Immature natural killer cell (primary cell): ENCODE results near the gene FKBP11. TPM values are rescaled to one million over a fixed set of nuclear protein-coding genes. Genes with fewer than 3 reads are reported as not detected.

ENCODE experiments used
- DNase-seq, 3 donors: peaks; one replicate each; pipeline ENCODE4 v3.0.0; 2022; ENCODE audit warnings: mixed read lengths in 1 of 3
- H3K27ac Mint-ChIP-seq, 6 donors: one replicate each; pipeline ENCODE4 v1.8.0; 2020; ENCODE audit warnings: mixed read lengths in 6 of 6, mild to moderate bottlenecking in 5 of 6, inconsistent platforms in 4 of 6, moderate library complexity in 3 of 6
- H3K27me3 Mint-ChIP-seq, 3 donors: one replicate each; pipeline ENCODE4 v1.8.0; 2020 to 2021; ENCODE audit warnings: low read depth in 3 of 3, mild to moderate bottlenecking in 3 of 3, mixed read lengths in 3 of 3, moderate library complexity in 3 of 3, inconsistent platforms in 1 of 3
- H3K36me3 Mint-ChIP-seq, 3 donors: one replicate each; pipeline ENCODE4 v1.8.0; 2020; ENCODE audit warnings: mixed read lengths in 3 of 3, inconsistent platforms in 2 of 3, mild to moderate bottlenecking in 2 of 3
- H3K4me1 Mint-ChIP-seq, 2 donors: one replicate each; pipeline ENCODE4 v1.8.0; 2020; ENCODE audit warnings: inconsistent platforms in 2 of 2, mild to moderate bottlenecking in 2 of 2, mixed read lengths in 2 of 2, moderate library complexity in 1 of 2
- H3K4me3 Mint-ChIP-seq, 5 donors: one replicate each; pipeline ENCODE4 v1.8.0; 2020; ENCODE audit warnings: mild to moderate bottlenecking in 5 of 5, mixed read lengths in 5 of 5, inconsistent platforms in 3 of 5, moderate library complexity in 3 of 5
- H3K9me3 Mint-ChIP-seq, 6 donors: one replicate each; pipeline ENCODE4 v1.8.0; 2020; ENCODE audit warnings: mild to moderate bottlenecking in 6 of 6, mixed read lengths in 6 of 6, inconsistent platforms in 4 of 6, moderate library complexity in 3 of 6
- polyA plus RNA-seq, 3 donors: library from polyadenylated mRNA; unstranded; fragments of 300-500 nt; fragmentation: Illumina TruSeq; gene quantifications; one replicate each; pipeline ENCODE4 v1.2.3, GENCODE V29; 2021

FKBP11 gene
- polyA plus RNA-seq, 3 donors from 2014 or later, result 195 to 241 (median 226) TPM

DNA sequence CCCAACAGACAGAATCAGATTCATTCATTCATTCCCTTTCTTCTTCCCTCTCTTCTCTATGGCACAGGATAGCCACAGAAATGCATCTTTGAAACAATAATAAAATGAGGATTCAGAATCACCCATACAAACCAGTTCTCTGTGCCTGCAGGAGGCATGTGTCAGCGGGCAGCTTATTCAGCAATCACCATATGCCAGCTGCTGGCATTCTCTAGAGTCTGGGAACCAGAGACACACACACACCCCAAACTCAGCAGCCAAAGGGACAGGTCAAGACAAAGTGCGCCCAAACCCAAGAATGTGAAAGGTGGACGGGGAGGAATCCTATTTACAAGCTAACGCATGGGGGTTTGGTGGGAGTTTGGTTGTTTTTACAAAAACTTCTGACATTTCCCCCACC lies 17.9 kb upstream of the FKBP11 start:
- peak overlapping the region in 1 of 6 donors; percentile 1 for H3K27ac Mint-ChIP-seq
- H3K4me3 Mint-ChIP-seq, result no peak overlapping the region
- no peaks in the 10 kb centered on the region for H3K9me3 Mint-ChIP-seq
- H3K27me3 Mint-ChIP-seq, result peaks cover 0 to 2% (median 0%) of the 10 kb centered on the region in 3 donors
- no peak for DNase-seq
- H3K36me3 Mint-ChIP-seq, result peaks cover 0 to 29% (median 12%) of the 10 kb centered on the region in 3 donors
- H3K4me1 Mint-ChIP-seq, result peaks cover 7 to 24% of the 10 kb centered on the region in 2 donors

GRCh38 chr12:48940181-48940580 lies 14.9 kb upstream of the FKBP11 start:
- Mint-ChIP-seq H3K4me1 (peaks cover 24 to 25% of the 10 kb centered on the region in 2 donors), H3K4me3 (no peak overlapping the region), H3K9me3 (no peaks in the 10 kb centered on the region), H3K36me3 (peaks cover 0 to 39% (median 9%) of the 10 kb centered on the region in 3 donors), H3K27ac (peak overlapping the region in 1 of 6 donors; percentile 76), H3K27me3 (peaks cover 0 to 2% (median 0%) of the 10 kb centered on the region in 3 donors)
- DNase-seq, result no peak

DNA sequence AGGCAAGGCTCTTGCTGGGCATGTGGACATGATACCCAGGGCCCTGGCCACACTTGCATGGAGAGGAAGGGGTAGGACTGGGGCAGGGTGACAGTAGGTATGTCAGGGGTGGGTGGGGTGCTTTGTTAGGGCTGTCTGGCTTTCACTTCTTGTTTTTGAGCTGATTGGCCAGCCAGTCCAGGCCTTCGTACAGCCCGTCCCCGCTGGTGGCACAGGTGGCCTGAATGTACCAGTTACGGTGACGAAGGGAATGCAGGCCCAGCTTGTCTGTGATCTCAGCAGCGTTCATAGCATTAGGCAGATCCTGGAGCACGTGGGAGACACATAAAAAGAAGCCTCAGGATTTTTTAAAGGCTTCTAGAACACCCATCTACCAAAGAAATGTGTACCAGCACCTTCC lies 13.5 kb upstream of the FKBP11 start:
- no peak for DNase-seq
- Mint-ChIP-seq H3K9me3 (no peaks in the 10 kb centered on the region), H3K4me3 (no peak overlapping the region), H3K27me3 (peaks cover 0 to 3% (median 0%) of the 10 kb centered on the region in 3 donors), H3K4me1 (peaks cover 32 to 38% of the 10 kb centered on the region in 2 donors), H3K27ac (peak overlapping the region in 1 of 6 donors; percentile 24), H3K36me3 (peaks cover 0 to 39% (median 9%) of the 10 kb centered on the region in 3 donors)

DNA sequence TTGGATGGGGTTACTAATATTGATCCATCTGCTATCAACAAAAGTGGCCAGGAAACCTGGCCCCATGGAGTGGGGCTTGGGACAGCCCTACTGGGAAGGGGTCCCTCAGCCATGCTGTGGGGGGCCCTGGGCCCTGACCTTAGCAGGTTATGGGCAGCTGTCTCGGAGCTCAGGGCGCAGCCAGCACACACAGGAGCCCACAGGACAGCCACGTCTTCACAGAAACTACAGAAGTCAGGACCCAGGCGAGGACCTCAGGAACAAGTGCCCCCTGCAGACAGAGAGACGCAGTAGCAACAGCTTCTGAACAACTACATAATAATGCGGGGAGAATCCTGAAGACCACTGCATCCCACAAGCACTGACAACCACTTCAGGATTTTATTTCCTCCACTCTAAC lies 11.9 kb upstream of the FKBP11 start:
- Mint-ChIP-seq H3K4me1 (peaks cover 47 to 49% of the 10 kb centered on the region in 2 donors), H3K27ac (peak overlapping the region; percentile 32 to 99 (median 62)), H3K4me3 (no peak overlapping the region), H3K36me3 (peaks cover 0 to 39% (median 9%) of the 10 kb centered on the region in 3 donors), H3K9me3 (no peaks in the 10 kb centered on the region), H3K27me3 (peaks cover 0 to 9% (median 2%) of the 10 kb centered on the region in 3 donors)
- DNase-seq, result no peak

DNA sequence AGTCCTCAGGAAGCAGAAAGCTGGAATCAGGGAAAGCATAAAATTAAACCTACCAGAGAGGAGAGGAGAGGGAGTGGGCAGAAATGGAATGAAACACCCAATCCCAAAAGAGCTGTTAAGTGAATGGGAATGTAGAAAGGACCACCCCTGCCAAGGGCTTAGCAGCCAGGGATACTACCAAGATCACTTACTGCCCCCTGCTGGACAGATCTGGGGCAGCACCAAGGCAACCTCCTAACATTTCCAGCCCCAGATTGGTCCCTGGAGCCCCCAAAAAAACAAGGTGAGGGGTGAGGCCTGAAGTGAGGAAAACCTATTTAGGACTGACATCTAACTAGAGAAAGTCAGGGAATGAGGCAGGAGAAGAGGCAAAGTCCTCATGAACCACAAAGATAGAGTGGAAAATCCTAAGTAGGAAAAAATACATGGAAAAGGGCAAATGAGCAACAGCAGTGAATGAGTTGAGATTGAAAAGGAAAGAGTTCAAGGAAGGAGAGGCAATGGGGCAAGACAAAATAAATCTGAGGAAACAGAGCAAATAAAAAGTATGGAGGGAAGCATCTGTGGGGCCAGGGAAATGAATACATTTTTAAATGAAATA lies 11.2 kb upstream of the FKBP11 start:
- Mint-ChIP-seq H3K9me3 (no peaks in the 10 kb centered on the region), H3K27me3 (peaks cover 0 to 9% (median 2%) of the 10 kb centered on the region in 3 donors), H3K27ac (peak overlapping the region; percentile 84 to 99 (median 98)), H3K36me3 (peaks cover 0 to 39% (median 9%) of the 10 kb centered on the region in 3 donors), H3K4me1 (peaks cover 49 to 51% of the 10 kb centered on the region in 2 donors), H3K4me3 (no peak overlapping the region)
- peak; percentile 82 to 84 (median 82) for DNase-seq

DNA sequence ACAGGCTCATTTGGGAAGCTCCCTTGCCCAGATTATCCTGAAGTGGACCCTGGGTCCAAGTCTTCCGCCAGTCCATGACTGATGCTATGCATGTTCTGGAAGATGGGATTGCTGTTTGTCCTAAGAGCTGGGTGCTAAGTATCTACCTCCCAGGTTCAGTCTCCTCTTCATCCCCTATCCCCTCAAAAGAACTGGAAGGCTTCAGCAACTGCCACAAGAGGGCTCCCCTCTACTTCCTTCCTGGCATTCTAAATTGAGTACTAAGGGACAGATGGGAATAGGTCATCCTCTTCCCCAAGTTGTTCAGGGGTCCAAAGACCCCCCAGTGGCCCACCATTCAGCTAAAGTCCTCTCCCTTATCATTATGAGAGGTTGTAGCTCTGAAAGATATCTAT lies 9.0 kb upstream of the FKBP11 start:
- peak overlapping the region; percentile 83 to 93 (median 88) for H3K4me3 Mint-ChIP-seq
- H3K36me3 Mint-ChIP-seq, result peaks cover 12 to 33% (median 23%) of the 10 kb centered on the region in 3 donors
- peaks cover 69 to 70% of the 10 kb centered on the region in 2 donors for H3K4me1 Mint-ChIP-seq
- no peak for DNase-seq
- peaks cover 2 to 9% (median 3%) of the 10 kb centered on the region in 3 donors for H3K27me3 Mint-ChIP-seq
- H3K27ac Mint-ChIP-seq, result peak overlapping the region; percentile 97 to 100 (median 98)
- H3K9me3 Mint-ChIP-seq, result no peaks in the 10 kb centered on the region

DNA sequence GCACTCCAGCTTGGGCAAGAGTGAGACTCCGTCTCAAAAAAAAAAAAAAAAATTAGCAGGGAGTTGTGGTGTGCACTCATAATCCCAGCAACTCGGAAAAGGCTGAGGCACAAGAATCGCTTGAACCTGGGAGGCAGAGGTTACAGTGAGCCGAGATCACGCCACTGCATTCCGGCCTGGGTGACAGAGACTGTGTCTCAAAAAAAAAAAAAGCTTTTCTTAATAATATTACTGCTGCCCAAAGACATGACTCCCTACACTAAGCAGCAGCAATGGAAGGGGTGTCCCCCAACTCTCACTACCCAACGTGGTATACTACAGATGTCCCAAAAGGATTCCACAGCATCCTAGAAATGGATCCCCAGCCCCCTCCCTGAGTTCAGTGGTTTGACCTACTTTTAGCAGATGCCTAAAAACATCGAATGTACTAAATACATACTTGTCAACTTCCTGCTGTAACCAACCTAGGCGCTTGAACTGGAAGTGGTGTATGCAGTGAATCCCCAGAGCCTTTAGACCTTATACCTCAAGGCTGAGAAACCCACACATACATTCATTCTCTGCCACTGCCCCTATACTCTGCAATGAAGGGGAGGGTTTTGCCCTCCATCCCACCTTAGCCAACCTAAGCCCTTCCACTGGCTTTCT lies 8.5 kb upstream of the FKBP11 start:
- H3K36me3 Mint-ChIP-seq, result peaks cover 12 to 28% (median 19%) of the 10 kb centered on the region in 3 donors
- peaks cover 69 to 72% of the 10 kb centered on the region in 2 donors for H3K4me1 Mint-ChIP-seq
- H3K27ac Mint-ChIP-seq, result peak overlapping the region; percentile 97 to 100 (median 98)
- H3K9me3 Mint-ChIP-seq, result no peaks in the 10 kb centered on the region
- peak overlapping the region; percentile 83 to 93 (median 88) for H3K4me3 Mint-ChIP-seq
- H3K27me3 Mint-ChIP-seq, result peaks cover 2 to 9% (median 3%) of the 10 kb centered on the region in 3 donors
- peak; percentile 79 to 84 (median 81) for DNase-seq

DNA sequence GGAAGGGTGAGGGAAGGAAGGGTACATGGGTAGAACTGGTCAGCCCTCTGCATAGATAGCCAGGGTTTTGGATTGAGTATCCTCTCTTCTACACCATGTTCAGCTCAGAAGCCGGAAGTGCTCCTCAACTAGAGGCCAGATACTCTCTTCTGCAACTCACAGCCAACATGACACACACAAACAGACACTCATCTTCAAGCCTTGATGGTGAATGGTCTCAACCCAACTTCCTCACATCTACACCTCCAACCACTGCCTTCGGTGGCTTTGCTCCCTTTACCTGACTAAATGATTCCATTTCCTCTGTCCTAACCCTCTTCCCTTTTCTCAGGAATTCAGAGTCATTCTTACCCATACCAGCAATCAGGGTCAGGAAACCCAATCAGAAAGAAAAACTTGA lies 7.6 kb upstream of the FKBP11 start:
- H3K27me3 Mint-ChIP-seq, result peaks cover 2 to 9% (median 3%) of the 10 kb centered on the region in 3 donors
- peak overlapping the region; percentile 83 to 93 (median 88) for H3K4me3 Mint-ChIP-seq
- H3K27ac Mint-ChIP-seq, result peak overlapping the region; percentile 97 to 100 (median 98)
- DNase-seq, result peak; percentile 49 to 61 (median 55)
- no peaks in the 10 kb centered on the region for H3K9me3 Mint-ChIP-seq
- peaks cover 12 to 19% (median 15%) of the 10 kb centered on the region in 3 donors for H3K36me3 Mint-ChIP-seq
- H3K4me1 Mint-ChIP-seq, result peaks cover 72 to 73% of the 10 kb centered on the region in 2 donors

- no peak for DNase-seq
- peaks cover 7 to 11% (median 11%) of the 10 kb centered on the region in 3 donors for H3K27me3 Mint-ChIP-seq
- peaks cover 9 to 19% (median 15%) of the 10 kb centered on the region in 3 donors for H3K36me3 Mint-ChIP-seq
- peak overlapping the region; percentile 2 to 71 (median 46) for H3K4me3 Mint-ChIP-seq
- peaks cover 74 to 76% of the 10 kb centered on the region in 2 donors for H3K4me1 Mint-ChIP-seq
- H3K27ac Mint-ChIP-seq, result peak overlapping the region; percentile 10 to 90 (median 72)
- H3K9me3 Mint-ChIP-seq, result no peaks in the 10 kb centered on the region
Observed at GRCh38 chr12:48930475-48930874, 5.2 kb upstream of the FKBP11 start.

DNA sequence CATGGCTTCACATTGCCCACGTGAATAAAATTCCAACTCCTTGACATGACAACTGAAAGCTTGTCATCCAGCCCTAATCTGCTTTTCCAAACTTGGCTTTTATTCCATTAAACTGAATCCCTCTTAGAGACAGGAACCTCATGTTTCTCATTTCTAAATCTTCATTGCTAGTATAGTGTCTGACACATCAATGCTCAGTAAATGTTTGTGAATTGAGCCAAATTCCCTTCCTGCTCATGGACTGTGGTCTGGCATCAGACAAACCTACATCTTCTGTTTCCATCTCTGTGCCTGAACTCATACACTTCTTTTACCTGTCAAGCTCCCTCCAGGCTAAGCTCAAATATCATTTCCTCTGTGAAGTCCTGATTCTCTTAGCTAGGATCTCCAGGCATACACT lies 4.3 kb upstream of the FKBP11 start:
- Mint-ChIP-seq H3K36me3 (peaks cover 11 to 19% (median 15%) of the 10 kb centered on the region in 3 donors), H3K27me3 (peaks cover 7 to 20% (median 19%) of the 10 kb centered on the region in 3 donors), H3K27ac (peak overlapping the region; percentile 4 to 90 (median 52)), H3K4me3 (peak overlapping the region in 1 of 5 donors; percentile 47), H3K4me1 (peaks cover 68 to 71% of the 10 kb centered on the region in 2 donors), H3K9me3 (no peaks in the 10 kb centered on the region)
- no peak for DNase-seq

GRCh38 chr12:48927261-48927660 lies 2.0 kb upstream of the FKBP11 start:
- DNase-seq, result peak in 1 of 3 donors; percentile 23
- peaks cover 18 to 23% (median 19%) of the 10 kb centered on the region in 3 donors for H3K36me3 Mint-ChIP-seq
- H3K27me3 Mint-ChIP-seq, result peaks cover 5 to 25% (median 15%) of the 10 kb centered on the region in 3 donors
- peak overlapping the region; percentile 61 to 84 (median 75) for H3K4me3 Mint-ChIP-seq
- peaks cover 66 to 72% of the 10 kb centered on the region in 2 donors for H3K4me1 Mint-ChIP-seq
- peak overlapping the region; percentile 85 to 98 (median 95) for H3K27ac Mint-ChIP-seq
- H3K9me3 Mint-ChIP-seq, result no peaks in the 10 kb centered on the region

DNA sequence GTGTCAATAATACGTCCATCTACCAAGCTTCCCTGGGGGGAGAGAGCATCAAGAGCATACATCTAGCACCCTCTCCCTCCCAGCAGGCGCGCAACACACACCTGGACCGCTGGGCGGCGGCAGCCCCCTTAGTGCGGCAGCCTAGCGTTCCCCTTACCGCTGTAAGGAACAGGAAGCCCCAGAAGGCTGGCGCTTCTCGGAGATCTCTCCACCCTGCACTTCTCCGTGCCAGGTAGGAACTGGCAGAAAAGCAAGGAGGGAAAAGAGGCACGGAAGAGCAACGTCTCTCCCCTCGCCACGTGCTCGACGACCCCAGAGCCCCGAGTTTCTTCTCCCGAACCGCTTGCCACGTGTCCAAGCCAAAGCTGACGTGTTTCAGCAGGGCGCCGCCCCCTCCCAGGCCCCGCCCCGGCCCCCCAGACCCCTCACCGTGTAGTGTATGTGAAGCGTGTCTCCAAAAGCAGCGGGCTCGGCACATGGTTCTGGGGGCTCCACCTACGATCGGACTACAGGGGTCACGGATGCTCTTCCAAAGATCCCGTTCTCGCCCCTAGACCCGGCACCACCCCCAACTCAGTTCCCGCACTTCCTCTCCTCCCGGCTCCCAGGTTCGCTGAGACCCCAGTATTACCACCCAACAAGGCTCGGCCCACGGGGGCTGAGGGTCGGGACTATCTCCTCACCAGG lies 532 bp downstream of the FKBP11 start:
- Mint-ChIP-seq H3K36me3 (peaks cover 18 to 28% (median 25%) of the 10 kb centered on the region in 3 donors), H3K9me3 (no peaks in the 10 kb centered on the region), H3K4me1 (peaks cover 62 to 70% of the 10 kb centered on the region in 2 donors), H3K27me3 (peaks cover 8 to 22% (median 14%) of the 10 kb centered on the region in 3 donors), H3K4me3 (peak overlapping the region; percentile 90 to 97 (median 94)), H3K27ac (peak overlapping the region; percentile 93 to 98 (median 96))
- DNase-seq, result peak; percentile 75 to 79 (median 78)

DNA sequence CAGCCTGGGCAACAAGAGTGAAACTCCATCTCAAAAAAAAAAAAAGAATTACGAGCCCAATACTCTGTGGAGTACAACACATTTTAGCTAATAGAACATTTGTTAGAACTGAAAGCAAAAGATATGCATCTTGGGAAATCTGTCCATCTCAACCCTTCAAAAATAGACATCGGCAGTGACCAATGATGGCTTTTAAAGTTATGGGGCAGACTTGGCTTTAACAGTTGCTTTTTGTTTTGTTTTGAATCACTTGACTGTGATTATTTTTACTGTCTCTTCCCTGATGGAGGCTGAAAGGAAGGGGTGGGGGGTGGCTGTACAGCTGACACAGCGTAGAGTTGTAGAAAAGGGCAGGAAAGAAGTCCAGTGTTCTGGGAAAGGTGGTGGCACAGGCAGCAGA lies 2.2 kb downstream of the FKBP11 start:
- peaks cover 15 to 23% (median 20%) of the 10 kb centered on the region in 3 donors for H3K36me3 Mint-ChIP-seq
- H3K4me1 Mint-ChIP-seq, result peaks cover 65 to 71% of the 10 kb centered on the region in 2 donors
- peaks cover 8 to 22% (median 14%) of the 10 kb centered on the region in 3 donors for H3K27me3 Mint-ChIP-seq
- DNase-seq, result no peak
- peak overlapping the region; percentile 93 to 98 (median 96) for H3K27ac Mint-ChIP-seq
- no peaks in the 10 kb centered on the region for H3K9me3 Mint-ChIP-seq
- peak overlapping the region; percentile 1 to 94 (median 36) for H3K4me3 Mint-ChIP-seq
